ENCODE measurements around the gene LRRC3C.

The LRRC3C gene

GRCh38 chr17:39903158-39903884 lies 24.2 kb upstream of the LRRC3C start:
- TF ChIP-seq CTCF (IDR thresholded peaks at IDR 0.05; ENCODE audit: low read depth, low read length, missing control alignments), result no peak
- DNase-seq (ENCODE audit: low read depth), result no peak
- no peak overlapping the region for H3K4me3 ChIP-seq (ENCODE audit: low read depth, low read length)

GRCh38 chr17:39904990-39905288 lies 22.6 kb upstream of the LRRC3C start:
- H3K4me3 ChIP-seq (ENCODE audit: low read depth, low read length), result no peak overlapping the region
- DNase-seq (ENCODE audit: low read depth), result no peak
- TF ChIP-seq CTCF (IDR thresholded peaks at IDR 0.05; ENCODE audit: low read depth, low read length, missing control alignments), result no peak

- DNase-seq (ENCODE audit: low read depth), result no peak
These were observed 18.7 kb upstream of the LRRC3C start for GRCh38 chr17:39908789-39909352.

GRCh38 chr17:39913989-39914388 lies 13.5 kb upstream of the LRRC3C start:
- no peak overlapping the region for H3K4me3 ChIP-seq (ENCODE audit: low read depth, low read length)
- DNase-seq (ENCODE audit: low read depth), result no peak
- no peak for TF ChIP-seq CTCF (IDR thresholded peaks at IDR 0.05; ENCODE audit: low read depth, low read length, missing control alignments)

More at GRCh38 chr17:39908789-39909352, 18.7 kb upstream of the LRRC3C start:
- no peak overlapping the region for H3K4me3 ChIP-seq (ENCODE audit: low read depth, low read length)
- TF ChIP-seq CTCF (IDR thresholded peaks at IDR 0.05; ENCODE audit: low read depth, low read length, missing control alignments), result no peak

GRCh38 chr17:39915559-39915958 lies 12.0 kb upstream of the LRRC3C start:
- H3K4me3 ChIP-seq (ENCODE audit: low read depth, low read length), result no peak overlapping the region
- DNase-seq (ENCODE audit: low read depth), result no peak
- TF ChIP-seq CTCF (IDR thresholded peaks at IDR 0.05; ENCODE audit: low read depth, low read length, missing control alignments), result no peak

GRCh38 chr17:39916918-39917317 lies 10.6 kb upstream of the LRRC3C start:
- TF ChIP-seq CTCF (IDR thresholded peaks at IDR 0.05; ENCODE audit: low read depth, low read length, missing control alignments), result no peak

More at GRCh38 chr17:39916918-39917317, 10.6 kb upstream of the LRRC3C start:
- no peak overlapping the region for H3K4me3 ChIP-seq (ENCODE audit: low read depth, low read length)
- DNase-seq (ENCODE audit: low read depth), result no peak

Measured in GM12864 (cell line).